GM21447 (cell line): ENCODE results near the gene CDC42EP1.
"Not testable (repeated sequence)": the region's sequence is repeated elsewhere in the genome, so short reads cannot be mapped to it uniquely, and the experiment has no call there.

Experiments
- ATAC-seq: cut with Tn5 transposase; IDR thresholded peaks from one replicate; pipeline ENCODE4 v1.9.1; 2021; ENCODE audit not compliant: unreplicated experiment

Gene CDC42EP1

GRCh38 chr22:37533995-37534394, 26.3 kb upstream of the CDC42EP1 start:
- no peak for ATAC-seq

DNA sequence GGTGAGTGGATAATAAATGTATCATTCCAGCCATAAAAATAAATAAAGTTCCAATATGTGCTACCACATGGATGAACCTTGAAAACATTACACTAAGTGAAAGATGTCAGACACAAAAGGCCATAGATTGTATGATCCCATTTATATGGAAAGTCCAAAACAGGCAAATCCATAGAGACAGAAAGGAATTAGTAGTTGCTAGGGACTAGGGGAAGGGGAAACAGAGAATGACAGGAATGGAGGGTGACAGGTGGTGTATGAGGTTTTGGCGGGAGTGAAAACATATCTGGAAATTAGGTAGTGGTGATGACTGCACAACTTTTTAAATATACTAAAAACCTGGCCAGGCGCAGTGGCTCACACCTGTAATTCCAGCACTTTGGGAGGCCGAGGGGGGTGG, 25.8 kb upstream of the CDC42EP1 start:
- ATAC-seq, result no peak

GRCh38 chr22:37535159-37535558, 25.1 kb upstream of the CDC42EP1 start:
- ATAC-seq, result no peak

DNA sequence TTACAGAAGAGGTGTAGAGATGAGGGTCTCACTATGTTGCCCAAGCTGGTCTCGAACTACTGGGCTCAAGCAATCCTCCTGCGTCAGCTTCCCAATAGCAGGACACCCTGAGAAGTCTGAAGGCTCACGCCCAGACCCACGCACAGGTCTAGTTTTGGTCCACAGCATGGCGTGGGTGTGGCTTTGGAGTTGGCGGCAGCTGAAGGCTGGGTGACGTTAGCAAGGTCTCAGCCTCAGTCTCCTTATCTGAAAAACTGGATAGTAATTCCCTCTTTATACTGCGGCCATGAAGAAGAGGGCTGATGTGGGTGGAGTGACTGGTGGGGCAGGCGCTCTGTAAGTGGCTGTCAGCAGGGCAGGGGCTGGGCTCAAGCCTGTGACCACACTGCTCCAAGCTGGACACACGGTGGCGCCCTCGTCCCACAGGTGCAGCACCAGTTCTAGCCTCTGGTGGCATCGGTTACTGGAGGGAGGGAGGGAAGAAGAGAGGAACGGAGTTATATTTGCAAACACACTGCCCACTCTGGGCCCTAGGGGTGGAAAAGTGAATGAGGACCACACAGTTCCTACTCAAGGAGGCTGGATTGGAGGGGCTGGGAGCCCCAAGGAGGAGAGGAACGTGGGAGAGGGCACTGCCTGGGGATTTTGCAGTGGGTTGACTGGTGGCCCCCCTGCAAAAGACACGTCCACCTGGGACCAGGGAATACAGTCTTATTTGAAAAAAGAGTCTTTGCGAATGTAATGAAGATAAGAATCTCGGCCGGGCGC, 21.5 kb upstream of the CDC42EP1 start:
- ATAC-seq, result peak; percentile 76

- not testable (repeated sequence) for ATAC-seq
Measured at GRCh38 chr22:37539790-37540189, 20.5 kb upstream of the CDC42EP1 start.

DNA sequence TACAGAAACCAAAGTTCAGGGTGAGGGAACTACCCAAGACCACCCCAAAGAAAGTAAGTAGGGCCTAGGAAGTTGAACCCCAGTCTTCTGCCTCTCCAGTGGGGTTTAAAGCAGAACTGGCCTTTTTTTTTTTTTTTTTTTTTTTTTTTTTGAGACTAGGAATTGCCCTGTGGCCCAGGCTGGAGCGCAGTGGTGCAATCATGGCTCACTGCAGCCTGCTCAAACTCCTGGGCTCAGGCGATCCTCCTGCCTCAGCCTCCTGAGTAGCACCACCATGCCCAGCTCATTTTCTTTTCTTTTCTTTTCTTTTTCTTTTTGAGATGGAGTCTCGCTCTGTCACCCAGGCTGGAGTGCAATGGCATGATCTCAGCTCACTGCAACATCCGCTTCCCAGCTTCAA, 17.9 kb upstream of the CDC42EP1 start:
- ATAC-seq, result not testable (repeated sequence)

- ATAC-seq, result no peak
Measured at GRCh38 chr22:37542959-37543358, 17.3 kb upstream of the CDC42EP1 start.

- no peak for ATAC-seq
Measured at GRCh38 chr22:37544955-37545702, 15.2 kb upstream of the CDC42EP1 start.

DNA sequence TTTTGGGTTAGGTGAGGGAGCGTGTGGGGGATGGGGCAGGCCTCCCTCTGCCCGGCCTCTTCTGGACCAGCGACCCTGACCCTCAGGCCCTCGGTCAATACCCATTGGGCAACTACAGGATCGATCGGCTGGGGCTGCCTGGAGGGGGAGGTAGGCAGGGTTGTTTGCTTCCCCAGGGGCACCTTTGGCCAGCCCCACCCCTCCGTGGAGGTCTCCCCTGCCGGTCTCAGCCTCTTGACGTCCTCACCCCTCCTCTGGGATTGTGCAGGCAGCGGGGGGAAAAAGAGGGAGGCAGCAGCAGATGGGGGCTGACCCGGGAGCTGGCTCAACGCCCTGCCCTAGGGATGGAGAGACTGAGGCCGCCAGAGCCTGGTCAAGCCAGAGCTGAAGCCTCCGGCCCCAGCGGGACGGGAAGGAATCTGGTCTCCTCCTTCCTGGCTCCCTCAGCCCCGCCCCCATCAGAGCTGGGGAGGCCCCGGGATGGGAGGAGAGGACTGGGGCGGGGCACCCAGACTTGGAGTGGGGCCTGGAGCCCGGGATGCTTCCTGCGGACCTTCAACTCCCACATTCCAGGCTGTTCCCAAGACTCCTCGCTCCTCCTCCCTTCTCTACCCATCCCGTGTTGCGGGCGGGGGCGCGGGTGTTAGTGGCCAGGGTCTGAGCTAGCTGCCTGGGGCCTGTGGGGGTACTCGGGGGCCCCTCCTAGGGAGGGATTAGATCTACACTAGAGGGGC, 14.4 kb upstream of the CDC42EP1 start:
- ATAC-seq, result no peak

DNA sequence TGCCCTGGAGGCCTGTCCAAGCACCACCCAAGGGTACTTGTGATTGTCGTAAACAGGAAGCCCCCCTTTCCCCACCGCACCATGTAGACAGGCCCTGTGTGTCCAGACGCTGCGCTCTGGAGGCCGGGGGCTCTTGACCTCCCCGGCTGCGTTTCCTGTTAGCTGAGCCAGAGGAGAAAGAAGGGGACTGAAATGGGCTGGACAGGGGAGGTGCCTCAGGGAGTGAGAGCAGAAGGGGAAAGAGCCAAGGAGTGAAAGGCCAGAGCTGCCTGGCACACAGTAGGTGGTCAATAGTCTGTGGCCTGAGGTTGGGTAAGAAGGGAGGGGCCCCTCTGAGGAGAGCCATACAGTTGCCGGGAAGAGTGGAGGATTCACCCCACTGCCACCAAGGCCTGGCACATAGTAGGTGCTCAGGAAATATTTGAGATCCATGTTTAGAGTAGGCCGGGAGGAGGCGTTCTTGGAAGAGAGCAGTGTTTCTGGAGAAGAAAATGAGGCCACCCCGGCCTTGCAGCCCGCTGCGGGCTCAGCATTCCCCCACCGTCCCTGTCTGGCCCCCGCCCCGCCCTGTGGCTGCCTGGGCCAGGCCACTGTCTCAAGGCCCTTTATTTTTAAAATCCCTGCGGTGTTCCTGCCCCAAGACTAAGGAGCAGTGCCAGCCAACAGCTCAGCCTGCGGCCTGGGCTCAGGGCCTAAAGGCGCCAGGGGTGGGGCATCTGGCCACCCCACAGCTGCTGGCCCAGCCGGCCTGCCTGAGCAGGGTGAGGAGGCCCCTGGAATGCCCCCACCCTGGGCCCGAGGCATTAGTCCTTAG, 13.6 kb upstream of the CDC42EP1 start:
- no peak for ATAC-seq

DNA sequence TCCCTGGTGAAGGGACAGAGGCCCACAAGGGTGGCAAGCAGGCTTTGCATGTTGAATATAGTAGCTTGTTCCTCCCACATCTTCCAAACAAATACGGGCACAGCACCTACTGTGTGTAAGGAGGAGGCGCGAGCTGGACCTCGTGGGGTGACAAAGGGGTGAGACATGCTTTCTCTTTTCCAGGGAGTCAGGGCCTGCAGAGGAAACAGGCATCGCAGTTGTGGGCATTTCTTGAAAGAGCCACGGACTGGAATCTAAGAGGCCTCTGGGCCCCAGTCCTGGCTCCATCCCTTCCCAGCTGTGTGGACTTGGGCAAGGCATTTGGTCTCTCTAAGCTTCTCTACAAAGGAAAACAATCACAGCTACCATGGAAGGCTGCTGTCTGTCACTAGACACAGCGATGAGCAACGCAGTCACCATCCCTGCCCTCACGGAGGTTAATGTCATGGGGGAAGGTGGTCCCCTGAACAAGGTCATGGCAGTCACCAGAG, 13.0 kb upstream of the CDC42EP1 start:
- no peak for ATAC-seq

- no peak for ATAC-seq
Measured at GRCh38 chr22:37549704-37550059, 10.6 kb upstream of the CDC42EP1 start.

DNA sequence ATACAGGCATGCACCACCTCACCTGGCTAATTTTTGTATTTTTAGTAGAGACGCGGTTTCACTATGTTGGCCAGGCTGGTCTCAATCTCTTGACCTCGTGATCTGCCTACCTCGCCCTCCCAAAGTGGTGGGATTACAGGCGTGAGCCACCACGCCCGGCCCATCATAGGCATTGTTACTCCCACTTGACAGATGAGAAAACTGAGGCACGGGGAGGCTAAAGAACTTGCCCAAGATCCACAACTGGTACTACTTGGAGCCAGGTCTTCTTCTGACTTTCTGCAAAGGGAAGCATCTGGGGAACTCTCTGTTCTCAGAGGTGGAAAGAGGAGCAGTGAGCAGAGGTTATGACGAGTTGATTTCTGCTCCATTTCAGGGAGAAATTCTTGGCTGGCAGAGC, 9.4 kb upstream of the CDC42EP1 start:
- not testable (repeated sequence) for ATAC-seq

DNA sequence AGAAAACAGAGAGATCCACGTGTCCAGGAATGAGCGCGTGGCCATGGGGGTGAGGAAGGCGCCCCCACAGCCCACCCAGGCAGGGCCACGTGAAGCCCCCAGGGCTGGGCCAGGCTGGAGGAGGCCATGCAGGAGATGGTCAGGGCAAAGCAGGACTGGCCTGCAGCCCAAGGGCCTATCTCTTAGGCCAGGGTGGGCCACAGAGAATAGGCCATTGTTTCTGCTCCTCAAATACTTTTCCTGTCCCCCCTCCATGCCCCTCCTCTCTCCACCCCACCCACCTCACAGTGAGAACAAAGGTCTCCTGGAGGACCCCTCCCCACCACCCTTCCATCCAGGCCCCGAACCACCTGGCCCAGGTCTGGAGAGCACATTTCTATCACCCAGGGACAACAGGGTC, 8.3 kb upstream of the CDC42EP1 start:
- ATAC-seq, result no peak

DNA sequence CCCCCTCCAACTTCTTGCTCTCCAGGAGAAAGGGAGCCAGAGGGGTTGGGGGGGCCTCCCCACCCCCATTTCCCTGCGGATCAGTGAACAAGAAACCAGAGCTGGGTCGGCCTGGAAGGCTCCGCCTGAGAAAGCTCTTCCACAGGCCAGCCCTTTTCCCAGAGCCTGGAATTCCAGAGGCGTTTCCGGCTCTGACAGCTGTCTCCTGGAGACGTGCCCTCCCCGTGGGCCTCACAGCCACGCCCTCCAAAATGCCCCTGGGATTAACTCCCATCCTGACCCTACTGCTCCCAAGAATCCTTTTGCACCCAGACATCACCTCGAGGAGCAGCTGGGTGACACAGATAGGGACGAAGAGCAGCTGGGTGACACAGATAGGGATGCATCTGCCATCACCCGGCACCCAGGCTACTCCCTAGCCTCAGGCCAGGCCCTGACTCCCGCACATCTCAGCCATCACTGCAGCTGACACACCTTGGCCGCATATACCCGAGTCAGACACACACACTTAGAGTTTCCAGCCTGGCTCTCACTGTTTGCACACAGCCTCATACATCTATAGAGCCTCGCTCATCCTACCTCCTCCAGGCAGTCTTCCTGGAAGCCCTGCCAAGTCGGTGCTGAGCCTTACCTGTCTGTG, 7.6 kb upstream of the CDC42EP1 start:
- ATAC-seq, result no peak

GRCh38 chr22:37553725-37554124, 6.6 kb upstream of the CDC42EP1 start:
- no peak for ATAC-seq

- ATAC-seq, result no peak
Measured at GRCh38 chr22:37555029-37555428, 5.3 kb upstream of the CDC42EP1 start.

GRCh38 chr22:37556710-37557109, 3.6 kb upstream of the CDC42EP1 start:
- no peak for ATAC-seq

GRCh38 chr22:37557321-37558001, 2.8 kb upstream of the CDC42EP1 start:
- ATAC-seq, result no peak

DNA sequence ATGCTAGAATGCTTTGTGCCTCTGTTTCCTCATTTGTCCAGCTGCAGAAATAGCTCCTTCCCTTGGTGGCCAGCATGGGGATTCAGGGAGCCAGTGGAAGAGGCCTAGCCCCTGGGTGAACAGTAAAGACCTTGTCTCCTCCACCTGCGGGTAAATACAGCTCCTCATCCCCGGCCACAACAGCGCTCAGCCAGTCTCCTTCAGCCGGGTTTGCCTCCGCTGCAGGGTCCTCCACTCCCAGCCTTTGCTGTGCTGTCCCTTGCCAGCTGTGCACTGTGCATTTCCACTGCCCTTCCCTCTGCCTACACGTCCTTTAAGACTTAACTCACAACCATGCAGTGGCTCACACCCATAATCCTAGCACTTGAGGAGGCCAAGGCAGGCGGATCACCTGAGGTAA, 1.5 kb upstream of the CDC42EP1 start:
- ATAC-seq, result no peak
